H1 (cell line): ENCODE results near the gene IZUMO4. TPM values are rescaled to one million over a fixed set of nuclear protein-coding genes. Genes with fewer than 3 reads are reported as not detected.

Source experiments
- CTCF ChIA-PET: fragments of 300-600 bp; sonication (Branson Sonifier 250); formaldehyde crosslinking; loops from one replicate; lab custom pipeline; 2021; ENCODE audit not compliant: partially characterized antibody; lab: Charles Lee
- POLR2A ChIA-PET: fragments of 300-600 bp; sonication (Branson Sonifier 250); formaldehyde crosslinking; loops from one replicate; lab custom pipeline; 2021; ENCODE audit warnings: inconsistent platforms; ENCODE audit not compliant: partially characterized antibody; lab: Charles Lee
- DNase-seq, 2 experiments: peaks; one replicate each; pipeline versions ENCODE4 v3.0.0 to v3.0.0-alpha.2; 2010 to 2022; ENCODE audit warnings: low spot score in 2 of 2, low read depth in 1 of 2, mixed read lengths in 1 of 2
- FAIRE-seq: peaks from 2 replicates; lab custom pipeline; 2011; peaks lifted over from hg19 to GRCh38; lab: Jason Lieb, UNC
- H2AFZ ChIP-seq: 2 replicates; pipeline ENCODE4 v1.8.1; 2012; ENCODE audit warnings: low read length, inconsistent platforms
- H2AK5ac ChIP-seq: 2 replicates; pipeline ENCODE4 v1.6.1; 2013; ENCODE audit warnings: low read depth, low read length
- H2BK120ac ChIP-seq: replicated peaks from 2 replicates; pipeline ENCODE3; 2013; ENCODE audit warnings: low read depth, low read length, inconsistent platforms
- H2BK12ac ChIP-seq: 2 replicates; pipeline ENCODE4 v1.6.1; 2013; ENCODE audit warnings: low read depth, low read length
- H2BK15ac ChIP-seq: 2 replicates; pipeline ENCODE4 v1.6.1; 2013; ENCODE audit warnings: low read length
- H2BK20ac ChIP-seq: 2 replicates; pipeline ENCODE4 v1.6.1; 2013; ENCODE audit warnings: low read length
- H2BK5ac ChIP-seq: 2 replicates; pipeline ENCODE4 v1.6.1; 2013; ENCODE audit warnings: low read depth, low read length
- H3K14ac ChIP-seq: 2 replicates; pipeline ENCODE4 v1.6.1; 2013; ENCODE audit warnings: inconsistent platforms; ENCODE audit not compliant: insufficient read length
- H3K18ac ChIP-seq: 2 replicates; pipeline ENCODE4 v1.6.1; 2013; ENCODE audit warnings: low read length; ENCODE audit errors: extremely low read depth
- H3K23ac ChIP-seq: 2 replicates; pipeline ENCODE4 v1.6.1; 2013; ENCODE audit warnings: inconsistent platforms; ENCODE audit not compliant: insufficient read length
- H3K23me2 ChIP-seq: 2 replicates; pipeline ENCODE4 v1.6.1; 2013; ENCODE audit warnings: low read depth, low read length
- H3K27ac ChIP-seq: 2 replicates; pipeline ENCODE4 v1.6.1; 2011; ENCODE audit warnings: low read depth, low read length, inconsistent platforms
- H3K27me3 ChIP-seq, 4 experiments: replicated peaks in 1 of 4; 1 replicate in 1 of 4; 2 replicates in 3 of 4; pipeline versions ENCODE4 v1.6.1 to v1.8.1; 2011 to 2013; ENCODE audit warnings: low read length in 3 of 4, mild to moderate bottlenecking in 3 of 4, inconsistent platforms in 2 of 4, mixed read lengths in 2 of 4, moderate library complexity in 1 of 4; ENCODE audit not compliant: control insufficient read depth in 3 of 4, insufficient read depth in 3 of 4; ENCODE audit errors: extremely low read depth in 1 of 4
- H3K36me3 ChIP-seq, 4 experiments: 2 replicates each; pipeline versions ENCODE4 v1.6.1 to v1.8.1; 2011 to 2013; ENCODE audit warnings: mild to moderate bottlenecking in 4 of 4, low read length in 3 of 4, moderate library complexity in 2 of 4, control low read depth in 1 of 4, inconsistent platforms in 1 of 4; ENCODE audit not compliant: insufficient read depth in 4 of 4, control insufficient read depth in 2 of 4
- H3K4ac ChIP-seq: replicated peaks from 2 replicates; pipeline ENCODE3; 2013; ENCODE audit warnings: low read length, low read depth, mixed read lengths, inconsistent platforms; ENCODE audit not compliant: insufficient read length
- H3K4me1 ChIP-seq, 4 experiments: replicated peaks in 1 of 4; 1 replicate in 1 of 4; 2 replicates in 3 of 4; pipeline versions ENCODE4 v1.6.1 to v1.8.1; 2011 to 2013; ENCODE audit warnings: low read length in 3 of 4, inconsistent platforms in 2 of 4, mixed read lengths in 1 of 4; ENCODE audit not compliant: insufficient read depth in 4 of 4, control insufficient read depth in 3 of 4
- H3K4me2 ChIP-seq, 2 experiments: 2 replicates each; pipeline versions ENCODE4 v1.6.1 to v1.8.1; 2011 to 2013; ENCODE audit warnings: low read depth in 2 of 2, low read length in 2 of 2, control low read depth in 1 of 2, inconsistent platforms in 1 of 2, mild to moderate bottlenecking in 1 of 2; ENCODE audit not compliant: insufficient read depth in 1 of 2
- H3K4me3 ChIP-seq, 4 experiments: fragments of 200-600, 300-600 bp in 1 of 4; sonication (generic), shearing (Covaris generic), sonication (Bioruptor Twin) in 1 of 4; 2 replicates each; pipeline versions ENCODE4 v1.5.1 to v1.8.1; 2011 to 2016; ENCODE audit warnings: low read length in 4 of 4, low read depth in 3 of 4, control low read depth in 2 of 4, inconsistent platforms in 2 of 4, mild to moderate bottlenecking in 2 of 4, mixed read lengths in 1 of 4, moderate library complexity in 1 of 4; ENCODE audit not compliant: insufficient read depth in 2 of 4; ENCODE audit errors: extremely low read depth in 1 of 4
- H3K56ac ChIP-seq: replicated peaks from 2 replicates; pipeline ENCODE3; 2013; ENCODE audit warnings: low read depth, mild to moderate bottlenecking, mixed read lengths, low read length, inconsistent platforms; ENCODE audit not compliant: insufficient read length
- H3K79me1 ChIP-seq: 2 replicates; pipeline ENCODE4 v1.6.1; 2013; ENCODE audit warnings: low read depth, low read length, control low read depth
- H3K79me2 ChIP-seq, 2 experiments: 2 replicates each; pipeline versions ENCODE4 v1.6.1 to v1.8.1; 2012 to 2013; ENCODE audit warnings: low read length in 2 of 2, mild to moderate bottlenecking in 2 of 2, inconsistent platforms in 1 of 2; ENCODE audit not compliant: insufficient read depth in 2 of 2, control insufficient read depth in 1 of 2
- H3K9ac ChIP-seq, 4 experiments: replicated peaks in 1 of 4; 1 replicate in 1 of 4; 2 replicates in 3 of 4; pipeline versions ENCODE4 v1.6.1 to v1.8.1; 2011 to 2013; ENCODE audit warnings: low read depth in 3 of 4, low read length in 3 of 4, control low read depth in 2 of 4, mild to moderate bottlenecking in 2 of 4, moderate library complexity in 2 of 4, inconsistent platforms in 1 of 4; ENCODE audit errors: extremely low read depth in 1 of 4
- H3K9me3 ChIP-seq, 2 experiments: 2 replicates each; pipeline versions ENCODE4 v1.6.1 to v1.8.1; 2012 to 2013; ENCODE audit warnings: mild to moderate bottlenecking in 2 of 2, moderate library complexity in 2 of 2, control low read depth in 1 of 2, inconsistent platforms in 1 of 2, low read depth in 1 of 2, low read length in 1 of 2, mixed read lengths in 1 of 2; ENCODE audit not compliant: insufficient read depth in 2 of 2
- H4K20me1 ChIP-seq, 2 experiments: replicated peaks in 1 of 2; 2 replicates each; pipeline versions ENCODE3 to v1.8.1; 2011 to 2013; ENCODE audit warnings: inconsistent platforms in 2 of 2, low read length in 2 of 2, mild to moderate bottlenecking in 1 of 2; ENCODE audit not compliant: insufficient read depth in 2 of 2, control insufficient read depth in 1 of 2
- H4K5ac ChIP-seq: 2 replicates; pipeline ENCODE4 v1.6.1; 2013; ENCODE audit warnings: low read length, low read depth, mixed read lengths, inconsistent platforms; ENCODE audit not compliant: insufficient read length
- H4K8ac ChIP-seq: 2 replicates; pipeline ENCODE4 v1.8.0; 2013; ENCODE audit warnings: mild to moderate bottlenecking, moderate library complexity, low read length, inconsistent platforms; ENCODE audit not compliant: insufficient read depth; ENCODE audit errors: extremely low read depth
- H4K91ac ChIP-seq: replicated peaks from 2 replicates; pipeline ENCODE3; 2013; ENCODE audit warnings: low read length, mixed read lengths, inconsistent platforms; ENCODE audit not compliant: insufficient read length
- BACH1 ChIP-seq: IDR thresholded peaks from 2 replicates; pipeline ENCODE4 v1.6.1; 2012; ENCODE audit warnings: low read length, improper control_type of control experiment
- BCL11A ChIP-seq, 2 experiments: IDR thresholded peaks; one replicate each; pipeline ENCODE4 v1.6.1; 2011; ENCODE audit warnings: low read depth in 2 of 2, low read length in 2 of 2, mild to moderate bottlenecking in 2 of 2
- BRCA1 ChIP-seq: IDR thresholded peaks from 2 replicates; pipeline ENCODE4 v1.6.1; 2012; ENCODE audit warnings: low read depth, low read length, improper control_type of control experiment
- CBX5 ChIP-seq: fragments of 300-800, 300-1000 bp; sonication (generic); IDR thresholded peaks from 2 replicates; pipeline ENCODE4 v1.7.1; 2016; ENCODE audit warnings: antibody characterized with exemption, low read length, low read depth
- CHD1 ChIP-seq: IDR thresholded peaks from 2 replicates; pipeline ENCODE4 v1.6.1; 2012; ENCODE audit warnings: low read depth, low read length, improper control_type of control experiment
- GABPA ChIP-seq: IDR thresholded peaks from 2 replicates; pipeline ENCODE4 v1.6.1; 2011; ENCODE audit warnings: mild to moderate bottlenecking, low read length, moderate library complexity, borderline replicate concordance; ENCODE audit not compliant: insufficient read depth
- JUN ChIP-seq: IDR thresholded peaks from 2 replicates; pipeline ENCODE4 v1.6.1; 2011; ENCODE audit warnings: low read depth, mild to moderate bottlenecking, improper control_type of control experiment, low read length
- PHF8 ChIP-seq: fragments of 200-600 bp; sonication (generic); conservative IDR thresholded peaks from 2 replicates; pipeline ENCODE4 v1.7.1; 2012; ENCODE audit warnings: low read depth, mild to moderate bottlenecking, inconsistent platforms, low read length, moderate library complexity
- POLR2A ChIP-seq, 2 experiments: IDR thresholded peaks; 1 replicate in 1 of 2; 2 replicates in 1 of 2; pipeline ENCODE4 v1.6.1; 2011; ENCODE audit warnings: low read depth in 2 of 2, low read length in 2 of 2, mild to moderate bottlenecking in 2 of 2; ENCODE audit errors: control extremely low read depth in 1 of 2
- SIN3A ChIP-seq, 2 experiments: IDR thresholded peaks in 1 of 2; conservative IDR thresholded peaks in 1 of 2; 2 replicates each; pipeline ENCODE4 v1.6.1; 2011 to 2012; ENCODE audit warnings: low read length in 2 of 2, improper control_type of control experiment in 1 of 2, low read depth in 1 of 2, mild to moderate bottlenecking in 1 of 2
- SIRT6 ChIP-seq: IDR thresholded peaks from one replicate; pipeline ENCODE4 v1.7.1; 2012; ENCODE audit warnings: low read length, inconsistent platforms
- SIX5 ChIP-seq: IDR thresholded peaks from 2 replicates; pipeline ENCODE4 v1.6.1; 2011; ENCODE audit warnings: mild to moderate bottlenecking, low read depth, low read length
- SRF ChIP-seq: IDR thresholded peaks from 2 replicates; pipeline ENCODE4 v1.6.1; 2011; ENCODE audit warnings: mild to moderate bottlenecking, low read depth, low read length, moderate library complexity
- TAF1 ChIP-seq: IDR thresholded peaks from 2 replicates; pipeline ENCODE4 v1.6.1; 2011; ENCODE audit warnings: mild to moderate bottlenecking, low read depth, low read length
- TCF12 ChIP-seq: IDR thresholded peaks from 2 replicates; pipeline ENCODE4 v1.6.1; 2011; ENCODE audit warnings: low read depth, mild to moderate bottlenecking, low read length
- ZNF274 ChIP-seq: IDR thresholded peaks from 2 replicates; pipeline ENCODE4 v1.7.0; 2012; ENCODE audit warnings: low read length, borderline replicate concordance; ENCODE audit errors: extremely low read depth
- WGBS, 2 experiments: shearing (Covaris generic) in 1 of 2; methylation state at CpG; one replicate each; pipeline versions ENCODE4 v1.1.6 to v1.1.7; 2013 to 2015; ENCODE audit warnings: low lambda C conversion rate in 2 of 2, mixed read lengths in 2 of 2, inconsistent platforms in 1 of 2, low coverage in 1 of 2, missing lambda C conversion rate in 1 of 2; ENCODE audit not compliant: insufficient replicate concordance in 2 of 2, insufficient coverage in 1 of 2, insufficient read length in 1 of 2; ENCODE audit errors: extremely low coverage in 1 of 2, missing lambda C conversion rate in 1 of 2; 5-methylcytosine and 5-hydroxymethylcytosine counted together
- polyA plus RNA-seq, 7 experiments: library from polyadenylated mRNA; depleted of rRNA in 3 of 7; stranded (reverse) in 5 of 7; unstranded in 2 of 7; fragments of >200 nt in 5 of 7; fragments of 200-250 nt in 2 of 7; gene quantifications; 1 replicate in 5 of 7; 2 replicates in 1 of 7; 4 replicates in 1 of 7; pipeline versions ENCODE4 v1.2.1 to v1.2.3, GENCODE V29; 2011 to 2013; ENCODE audit warnings: missing spikeins in 2 of 7, mixed read lengths in 2 of 7
- total RNA-seq: library from RNA; stranded (reverse); fragmentation: NEBNext Ultra II Directional; extraction: Animal tissue kit (Norgen Biotek cat#: 25700); gene quantifications from 2 replicates; pipeline ENCODE4 v1.2.1, GENCODE V29; 2021

Gene IZUMO4
- total and polyA plus RNA-seq, 2 of the 8 experiments (the other 6 are each of a cell fraction or from before 2014, with no cell fraction given): 1.8 to 1.9 TPM

DNA sequence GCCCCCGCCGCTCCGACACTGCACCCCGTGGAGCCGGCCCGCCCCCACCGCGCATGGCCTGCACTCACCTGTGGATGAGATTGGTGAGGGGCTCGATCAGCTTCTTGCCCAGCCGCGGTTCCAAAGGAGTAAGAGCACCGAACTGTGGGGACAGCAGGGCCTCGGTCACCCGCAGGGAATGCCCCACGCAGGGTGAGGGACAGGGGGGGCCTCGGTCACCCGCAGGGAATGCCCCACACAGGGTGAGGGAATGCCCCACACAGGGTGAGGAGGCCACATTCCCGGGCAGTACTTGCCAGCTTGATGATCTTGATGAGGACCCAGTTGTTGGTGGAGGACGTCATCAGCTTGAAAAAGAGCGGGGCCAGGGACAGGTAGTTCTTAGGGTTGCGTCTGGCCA, 32.3 kb downstream of the IZUMO4 start:
- peaks cover 0 to 21% of the 10 kb centered on the region in 2 experiments; a peak in 2 of 4 replicates for H3K79me2 ChIP-seq
- no peak overlapping the region for H2AK5ac ChIP-seq
- no peak overlapping the region for H3K23ac ChIP-seq
- no peak overlapping the region for H3K18ac ChIP-seq
- no peak overlapping the region for H3K27ac ChIP-seq
- no peak overlapping the region for H4K91ac ChIP-seq
- peaks cover 10 to 58% (median 32%) of the 10 kb centered on the region in 4 experiments; a peak in 7 of 8 replicates for H3K36me3 ChIP-seq
- no peak overlapping the region for H3K4me3 ChIP-seq
- no peak for FAIRE-seq
- H3K79me1 ChIP-seq: peaks cover 10% of the 10 kb centered on the region
- H3K4me2 ChIP-seq: no peak overlapping the region
- ChIA-PET CTCF (interaction anchor here (0.9 to 1.4 kb wide), 6 partner anchors 8 to 109 kb away, joined by 3 to 4 read pairs (median 3); no protein-coding TSS in a partner anchor), POLR2A (interaction anchor here (0.6 to 1.2 kb wide), 6 partner anchors 13 to 124 kb away, joined by 3 to 5 read pairs (median 3); no protein-coding TSS in a partner anchor)
- no peak overlapping the region for H2BK5ac ChIP-seq
- 94% methylated on average over 13 of the region's 21 CpGs; no CpG with 5 or more reads in 1 of the 2 experiments for WGBS, 2 experiments
- no peak overlapping the region for H2BK20ac ChIP-seq
- no peak overlapping the region for H3K14ac ChIP-seq
- no peak overlapping the region for H2BK15ac ChIP-seq
- no peaks in the 10 kb centered on the region for H3K9me3 ChIP-seq
- no peak overlapping the region for H4K5ac ChIP-seq
- H2BK120ac ChIP-seq: no peak overlapping the region
- DNase-seq: no peak
- H3K4ac ChIP-seq: no peak overlapping the region
- H3K23me2 ChIP-seq: no peaks in the 10 kb centered on the region
- H2BK12ac ChIP-seq: no peak overlapping the region
- no peak overlapping the region for H3K9ac ChIP-seq
- H3K56ac ChIP-seq: no peak overlapping the region
- H4K8ac ChIP-seq: peak overlapping the region; percentile 68
- H4K20me1 ChIP-seq: peaks cover 17 to 34% of the 10 kb centered on the region in 2 experiments
- H3K4me1 ChIP-seq: no peaks in the 10 kb centered on the region
- no peaks in the 10 kb centered on the region for H3K27me3 ChIP-seq
- no peak overlapping the region for H2AFZ ChIP-seq
- TF ChIP-seq BCL11A (IDR thresholded peaks at IDR 0.05; ENCODE audit: low read depth in 2 of 2, low read length in 2 of 2): no peak
- no peak for TF ChIP-seq SIX5
- no peak for TF ChIP-seq SIN3A (conservative IDR thresholded peaks at IDR 0.05 in 1 of 2, IDR thresholded peaks at IDR 0.05 in 1 of 2; ENCODE audit: low read depth in 1 of 2, low read length in 2 of 2)
- TF ChIP-seq BACH1: no peak
- TF ChIP-seq JUN: no peak
- TF ChIP-seq CHD1: no peak
- no peak for TF ChIP-seq SRF
- no peak for TF ChIP-seq PHF8
- TF ChIP-seq POLR2A (IDR thresholded peaks at IDR 0.05; ENCODE audit: control extremely low read depth in 1 of 2, low read depth in 2 of 2, low read length in 2 of 2): no peak
- TF ChIP-seq ZNF274: no peak
- no peak for TF ChIP-seq SIRT6
- TF ChIP-seq GABPA: no peak
- no peak for TF ChIP-seq TCF12
- no peak for TF ChIP-seq BRCA1
- no peak for TF ChIP-seq TAF1
- TF ChIP-seq CBX5: no peak
